Pons (tissue), 1 donor: ENCODE measurements around the gene MYO1A.
"Not testable (repeated sequence)": the region's sequence is repeated elsewhere in the genome, so short reads cannot be mapped to it uniquely, and the experiment has no call there.

Source experiments
- DNase-seq: peaks from one replicate; pipeline ENCODE4 v3.0.0-alpha.2; 2016; ENCODE audit warnings: low spot score

The MYO1A gene

GRCh38 chr12:57087010-57087690 is 37.2 kb upstream of the MYO1A start:
- DNase-seq: peak; percentile 66

- DNase-seq: peak; percentile 36
Observed at GRCh38 chr12:57086493-57087009, 36.6 kb upstream of the MYO1A start.

DNA sequence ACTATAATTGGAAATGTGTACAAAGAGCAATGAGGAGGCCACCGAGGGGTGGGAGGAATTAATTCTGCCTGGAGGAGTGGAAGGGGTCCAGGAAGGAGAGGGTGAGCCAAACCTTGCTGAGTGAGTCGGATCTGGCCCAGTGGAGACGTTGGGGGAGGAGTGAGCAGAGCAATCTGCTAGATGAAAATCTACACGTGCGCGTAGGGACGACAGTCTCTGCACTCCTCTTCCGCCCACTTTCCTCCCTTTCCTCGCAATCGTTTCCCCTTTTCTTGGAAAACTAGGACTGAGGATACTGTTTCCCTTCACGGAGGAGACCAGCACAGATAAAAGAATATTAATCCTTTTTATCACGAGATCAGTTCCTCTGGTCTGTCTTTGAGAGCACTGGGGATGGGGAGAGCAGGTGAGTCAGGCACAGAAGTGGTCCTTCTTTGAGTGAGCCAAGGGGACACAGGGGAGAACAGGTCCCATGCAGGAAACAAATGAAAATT is 36.1 kb upstream of the MYO1A start:
- DNase-seq: peak; percentile 15

DNA sequence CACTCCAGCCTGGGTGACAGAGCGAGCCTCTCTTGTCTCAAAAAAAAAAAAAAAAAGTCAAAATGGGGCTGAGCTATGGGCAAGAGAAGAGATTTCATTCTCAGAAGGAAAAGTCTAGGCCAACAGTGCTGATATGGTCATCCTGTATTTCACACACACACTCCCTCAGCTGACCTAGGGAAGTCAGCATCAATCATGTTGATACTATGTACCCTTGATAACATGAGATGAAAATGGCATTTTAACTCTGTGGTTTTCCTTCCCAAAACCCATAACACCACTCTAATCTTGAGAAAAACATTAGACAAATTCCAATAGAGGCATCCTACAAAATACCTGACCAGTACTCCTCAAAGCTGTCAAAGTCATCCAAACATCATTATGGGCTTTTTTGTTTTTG is 30.9 kb upstream of the MYO1A start:
- DNase-seq: no peak

GRCh38 chr12:57079821-57080220 is 29.9 kb upstream of the MYO1A start:
- no peak for DNase-seq

- peak; percentile 100 for DNase-seq
Observed at GRCh38 chr12:57078519-57079404, 28.8 kb upstream of the MYO1A start, which contains the start of gene NEMP1. Gene NEMP1, minus strand, starts transcription at chr12:57078791. Its CDS starts 46 bp downstream, at chr12:57078745.

- not testable (repeated sequence) for DNase-seq
Observed at GRCh38 chr12:57073566-57074450, 23.9 kb upstream of the MYO1A start.

DNA sequence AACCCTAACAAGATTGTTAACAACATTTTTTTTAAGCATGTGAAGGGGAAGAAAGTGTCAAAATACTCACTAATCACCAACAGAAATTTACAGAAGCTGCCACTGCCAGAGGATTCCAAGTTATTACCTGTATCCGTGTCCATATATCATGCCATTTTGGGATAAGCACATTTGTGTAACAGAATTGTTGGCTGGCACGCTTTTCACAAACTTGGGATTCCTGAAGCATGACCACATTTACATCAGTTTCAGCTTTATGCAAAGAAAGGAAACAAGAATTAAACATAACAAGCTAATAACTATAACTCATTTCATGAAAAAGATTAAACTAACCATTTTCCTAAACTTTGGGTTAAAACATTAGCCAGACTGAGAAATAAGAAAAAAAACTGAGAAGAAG is 22.7 kb upstream of the MYO1A start:
- DNase-seq: no peak

GRCh38 chr12:57069523-57069922 is 19.6 kb upstream of the MYO1A start:
- peak; percentile 93 for DNase-seq

DNA sequence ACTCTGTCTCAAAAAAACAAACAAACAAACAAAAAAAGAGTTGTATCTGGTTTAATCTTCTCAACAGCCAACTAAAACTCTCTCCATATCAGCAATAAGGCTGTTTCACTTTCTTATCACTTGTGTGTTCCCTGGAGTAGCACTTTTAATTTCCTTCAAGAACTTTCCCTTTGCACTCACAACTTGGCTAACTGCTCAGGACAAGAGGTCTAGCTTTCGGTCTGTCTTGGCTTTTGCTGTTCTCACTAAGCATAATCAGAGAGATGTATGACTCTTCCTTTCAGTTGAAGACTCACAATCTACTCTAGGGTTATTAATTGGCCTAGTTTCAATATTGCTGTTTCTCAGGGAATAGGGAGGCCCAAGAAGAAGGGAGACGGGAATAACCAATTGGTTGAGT is 16.3 kb upstream of the MYO1A start:
- no peak for DNase-seq

DNA sequence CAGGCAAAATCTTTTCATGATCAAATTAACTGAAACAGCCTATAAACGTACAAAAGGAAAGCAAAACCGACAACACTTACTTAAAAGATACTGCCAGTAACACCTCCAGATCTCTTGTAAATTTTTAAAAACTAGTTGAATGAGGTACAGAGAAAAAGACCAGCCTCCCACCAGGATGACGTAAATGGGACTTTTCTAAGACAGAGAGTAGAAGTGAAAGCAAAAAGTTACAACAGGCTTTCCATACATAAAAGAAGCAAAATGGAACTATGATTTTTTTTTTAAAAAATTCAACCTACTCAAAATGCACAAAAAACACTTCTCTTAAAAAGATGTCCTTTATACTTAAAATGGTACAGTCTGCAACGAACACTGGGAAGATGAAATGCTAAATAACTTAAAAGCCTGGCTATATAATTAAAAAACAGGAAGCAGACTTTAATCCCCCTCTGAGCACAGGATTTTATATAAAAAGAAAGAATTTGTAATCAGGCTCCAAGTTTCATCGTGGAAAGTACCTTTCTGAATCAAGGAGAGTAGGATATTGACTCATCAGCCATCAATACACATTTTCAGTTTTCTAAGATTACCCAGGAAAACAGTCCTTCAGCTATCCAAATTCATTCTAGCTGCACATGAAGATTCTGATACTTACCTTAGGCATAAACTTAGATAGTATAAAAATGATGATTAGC is 14.2 kb upstream of the MYO1A start:
- no peak for DNase-seq

- no peak for DNase-seq
Observed at GRCh38 chr12:57058454-57058853, 8.5 kb upstream of the MYO1A start.

DNA sequence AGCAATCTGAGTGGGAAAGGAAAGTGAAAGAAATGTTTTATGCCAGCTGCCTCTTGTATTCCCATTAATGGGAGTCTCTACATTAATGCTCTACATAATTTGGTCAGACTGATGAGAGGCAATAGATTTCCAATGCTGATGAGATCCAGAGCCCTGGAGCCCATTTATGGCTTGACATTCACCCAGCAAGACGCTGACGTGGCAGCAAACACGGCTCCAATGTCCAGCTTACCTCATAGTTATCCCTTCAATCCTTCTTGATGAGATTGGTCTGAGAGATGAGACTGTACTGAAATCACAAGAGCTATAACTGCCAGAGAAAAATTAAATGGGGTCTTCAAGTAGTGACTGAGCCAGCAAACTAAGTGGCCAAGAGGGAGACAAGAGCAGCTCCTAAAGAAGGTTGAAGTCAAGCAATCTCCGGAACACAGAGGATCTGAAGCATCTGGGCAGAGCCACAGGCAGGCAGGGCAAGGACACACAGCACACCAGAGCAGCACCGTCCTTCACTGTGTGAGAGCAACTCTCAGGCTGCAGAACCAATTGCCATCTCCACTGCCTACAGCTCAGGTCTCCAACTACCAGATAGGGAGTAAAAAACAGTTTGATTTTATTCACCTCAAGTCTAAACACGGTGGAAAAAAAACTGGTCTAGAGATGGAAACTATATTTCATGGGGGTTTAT is 7.3 kb upstream of the MYO1A start:
- no peak for DNase-seq

GRCh38 chr12:57055824-57056223 is 5.9 kb upstream of the MYO1A start:
- DNase-seq: no peak

DNA sequence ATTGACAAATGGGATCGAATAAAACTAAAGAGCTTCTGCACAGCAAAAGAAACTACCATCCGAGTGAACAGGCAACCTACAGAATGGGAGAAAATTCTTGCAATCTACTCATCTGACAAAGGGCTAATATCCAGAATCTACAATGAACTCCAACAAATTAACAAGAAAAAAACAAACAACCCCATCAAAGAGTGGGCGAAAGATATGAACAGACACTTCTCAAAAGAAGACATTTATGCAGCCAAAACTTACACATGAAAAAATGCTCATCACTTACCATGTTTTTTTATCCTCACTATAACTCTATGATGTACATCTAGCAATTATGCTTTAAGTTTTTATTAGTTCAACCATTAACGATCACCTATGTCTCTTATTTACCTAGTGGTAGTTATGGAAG is 4.0 kb upstream of the MYO1A start:
- not testable (repeated sequence) for DNase-seq

DNA sequence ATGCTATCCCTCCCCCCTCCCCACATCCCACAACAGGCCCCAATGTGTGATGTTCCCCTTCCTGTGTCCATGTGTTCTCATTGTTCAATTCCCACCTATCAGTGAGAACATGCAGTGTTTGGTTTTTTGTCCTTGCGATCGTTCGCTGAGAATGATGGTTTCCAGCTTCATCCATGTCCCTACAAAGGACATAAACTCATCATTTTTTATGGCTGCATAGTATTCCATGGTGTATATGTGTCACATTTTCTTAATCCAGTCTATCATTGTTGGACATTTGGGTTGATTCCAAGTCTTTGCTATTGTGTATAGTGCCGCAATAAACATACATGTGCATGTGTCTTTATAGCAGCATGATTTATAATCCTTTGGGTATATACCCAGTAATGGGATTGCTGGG is 3.2 kb upstream of the MYO1A start:
- not testable (repeated sequence) for DNase-seq

DNA sequence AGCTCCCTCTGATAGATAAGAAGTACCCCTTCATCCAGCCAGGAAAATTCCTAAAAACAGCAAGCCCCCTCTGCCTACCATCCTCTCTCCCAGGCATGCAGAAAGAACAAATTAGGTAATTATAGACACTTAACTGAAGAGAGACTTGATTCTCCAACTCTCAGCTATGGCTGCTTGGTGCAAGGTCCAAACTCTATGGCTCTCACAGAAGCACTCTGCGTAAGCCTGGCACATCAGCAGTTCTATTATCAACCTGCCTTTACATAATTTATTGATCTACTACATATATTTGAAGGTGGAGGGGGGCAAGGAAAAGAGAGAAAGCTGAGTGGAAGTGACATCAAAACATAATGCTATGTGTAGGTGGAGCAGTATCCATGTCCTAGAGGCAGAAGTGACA is 1.1 kb upstream of the MYO1A start:
- no peak for DNase-seq

DNA sequence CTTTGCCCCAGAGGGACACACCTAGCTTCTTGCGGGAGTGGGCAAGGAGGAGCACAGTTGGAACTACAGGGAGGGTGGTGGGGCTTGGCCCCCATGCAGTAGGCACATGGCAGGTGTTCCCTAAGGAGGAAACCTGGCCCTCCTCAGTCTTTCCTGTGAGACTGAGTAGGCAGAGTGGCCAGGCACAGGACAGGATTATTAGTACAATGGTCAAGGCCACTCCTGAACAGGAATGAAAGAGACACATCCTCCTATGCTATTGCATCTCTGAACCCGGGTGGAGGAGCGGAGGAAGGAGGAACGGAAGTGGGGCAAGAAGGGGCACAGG is 846 bp downstream of the MYO1A start:
- DNase-seq: no peak

- no peak for DNase-seq
Observed at GRCh38 chr12:57048423-57049118, 1.4 kb downstream of the MYO1A start.

- no peak for DNase-seq
Observed at GRCh38 chr12:57047981-57048380, 1.9 kb downstream of the MYO1A start.
